WTC11 (cell line): Measurements from ENCODE around the gene NOTCH4. TPM values are rescaled to one million over a fixed set of nuclear protein-coding genes. Genes with fewer than 3 reads are reported as not detected.
A peak's percentile ranks its signal among the peaks of the same experiment; 100 is the strongest.
"Not testable (repeated sequence)": the region's sequence is repeated elsewhere in the genome, so short reads cannot be mapped to it uniquely, and the experiment has no call there.

ENCODE experiments used
- ATAC-seq: fragments of 200-7000 bp; cut with Tn5 transposase; 2 replicates; pipeline ENCODE4 v1.10.0; 2021; ENCODE audit warnings: mild to moderate bottlenecking, moderate library complexity
- CTCF ChIA-PET: fragments of 300-600 bp; sonication (Branson Sonifier 250); formaldehyde crosslinking; loops from one replicate; lab custom pipeline; 2021; ENCODE audit warnings: antibody characterized with exemption; lab: Charles Lee
- POLR2A ChIA-PET: fragments of 350-600 bp; sonication (Branson Sonifier 250); formaldehyde crosslinking; loops from one replicate; lab custom pipeline; 2021; ENCODE audit warnings: antibody characterized with exemption; lab: Charles Lee
- DNase-seq: peaks from one replicate; pipeline ENCODE4 v3.0.0; 2021; ENCODE audit warnings: low spot score
- H3K27ac Mint-ChIP-seq: 2 replicates; pipeline ENCODE4 v1.8.0; 2021; ENCODE audit warnings: mixed read lengths
- H3K27me3 Mint-ChIP-seq: 2 replicates; pipeline ENCODE4 v1.8.0; 2021; ENCODE audit warnings: low read depth, mild to moderate bottlenecking, moderate library complexity, mixed read lengths
- H3K36me3 Mint-ChIP-seq: 2 replicates; pipeline ENCODE4 v1.8.0; 2021; ENCODE audit warnings: mixed read lengths
- H3K4me1 Mint-ChIP-seq: 2 replicates; pipeline ENCODE4 v1.8.0; 2022; ENCODE audit warnings: mixed read lengths
- H3K4me3 Mint-ChIP-seq: 2 replicates; pipeline ENCODE4 v1.8.0; 2021; ENCODE audit warnings: mild to moderate bottlenecking, moderate library complexity, mixed read lengths
- H3K9me3 Mint-ChIP-seq: 2 replicates; pipeline ENCODE4 v1.8.0; 2021; ENCODE audit warnings: mixed read lengths
- CREM ChIP-seq: sonication (generic); formaldehyde crosslinking; IDR thresholded peaks from 2 replicates; pipeline ENCODE4 v1.8.1; 2022; ENCODE audit warnings: mild to moderate bottlenecking, missing genetic modification reagents, moderate library complexity
- ETV6 ChIP-seq: sonication (generic); formaldehyde crosslinking; IDR thresholded peaks from 2 replicates; pipeline ENCODE4 v1.8.1; 2022; ENCODE audit warnings: mild to moderate bottlenecking, missing genetic modification reagents
- JAZF1 ChIP-seq: fragments of 250-450 bp; sonication (Bioruptor Pico); IDR thresholded peaks from 2 replicates; pipeline ENCODE4 v1.9.0; 2021; ENCODE audit warnings: moderate library complexity, mild to moderate bottlenecking, inconsistent platforms
- PREB ChIP-seq: sonication (generic); formaldehyde crosslinking; IDR thresholded peaks from 2 replicates; pipeline ENCODE4 v1.8.1; 2022; ENCODE audit warnings: mild to moderate bottlenecking, missing genetic modification reagents, moderate library complexity, borderline replicate concordance
- TEAD4 ChIP-seq: sonication (generic); formaldehyde crosslinking; IDR thresholded peaks from 2 replicates; pipeline ENCODE4 v1.8.0; 2022; ENCODE audit warnings: mild to moderate bottlenecking, missing genetic modification reagents
- ZNF121 ChIP-seq: sonication (generic); formaldehyde crosslinking; IDR thresholded peaks from 2 replicates; pipeline ENCODE4 v1.8.0; 2023; ENCODE audit warnings: missing genetic modification reagents
- ZNF532 ChIP-seq: fragments of 250-450 bp; sonication (Bioruptor Pico); IDR thresholded peaks from 2 replicates; pipeline ENCODE4 v1.9.0; 2021; ENCODE audit warnings: mild to moderate bottlenecking, borderline replicate concordance
- ZNF671 ChIP-seq: fragments of 250-450 bp; sonication (Bioruptor Pico); IDR thresholded peaks from 2 replicates; pipeline ENCODE4 v1.8.0; 2021; ENCODE audit warnings: mild to moderate bottlenecking
- total RNA-seq: library from RNA; stranded (reverse); gene quantifications from 3 replicates; pipeline ENCODE4 v1.2.3, GENCODE V29; 2021
- TF ChIP-seq, protein P1 (sequence below): sonication (generic); formaldehyde crosslinking; IDR thresholded peaks from 2 replicates; pipeline ENCODE4 v1.8.1; 2023; ENCODE audit warnings: mild to moderate bottlenecking, moderate library complexity, missing genetic modification reagents
- TF ChIP-seq, protein P2 (sequence below): sonication (generic); formaldehyde crosslinking; IDR thresholded peaks from 2 replicates; pipeline ENCODE4 v1.8.0; 2023; ENCODE audit warnings: missing genetic modification reagents

The NOTCH4 gene
- total RNA-seq, 1 experiment from 2014 or later, result 2.6 TPM

DNA sequence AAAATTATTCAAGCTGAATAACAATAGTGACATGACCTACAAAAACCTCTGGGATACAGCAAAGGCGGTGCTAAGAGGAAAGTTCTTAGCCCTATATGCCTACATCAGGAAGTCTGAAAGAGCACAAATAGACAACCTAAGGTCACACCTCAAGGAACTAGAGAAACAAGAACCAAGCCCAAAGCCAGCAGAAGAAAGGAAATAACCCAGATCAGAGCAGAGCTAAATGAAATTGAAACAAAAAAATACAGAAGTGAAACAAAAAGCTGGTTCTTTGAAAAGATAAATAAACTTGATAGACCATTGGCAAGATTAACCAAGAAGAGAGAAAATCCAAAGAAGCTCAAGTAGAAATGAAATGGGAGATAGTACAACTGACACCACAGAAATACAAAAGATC lies 47.6 kb upstream of the NOTCH4 start:
- TF ChIP-seq, protein P1, sequence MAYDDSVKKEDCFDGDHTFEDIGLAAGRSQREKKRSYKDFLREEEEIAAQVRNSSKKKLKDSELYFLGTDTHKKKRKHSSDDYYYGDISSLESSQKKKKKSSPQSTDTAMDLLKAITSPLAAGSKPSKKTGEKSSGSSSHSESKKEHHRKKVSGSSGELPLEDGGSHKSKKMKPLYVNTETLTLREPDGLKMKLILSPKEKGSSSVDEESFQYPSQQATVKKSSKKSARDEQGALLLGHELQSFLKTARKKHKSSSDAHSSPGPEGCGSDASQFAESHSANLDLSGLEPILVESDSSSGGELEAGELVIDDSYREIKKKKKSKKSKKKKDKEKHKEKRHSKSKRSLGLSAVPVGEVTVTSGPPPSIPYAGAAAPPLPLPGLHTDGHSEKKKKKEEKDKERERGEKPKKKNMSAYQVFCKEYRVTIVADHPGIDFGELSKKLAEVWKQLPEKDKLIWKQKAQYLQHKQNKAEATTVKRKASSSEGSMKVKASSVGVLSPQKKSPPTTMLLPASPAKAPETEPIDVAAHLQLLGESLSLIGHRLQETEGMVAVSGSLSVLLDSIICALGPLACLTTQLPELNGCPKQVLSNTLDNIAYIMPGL (CRISPR knock-in tag), result no peak
- TF ChIP-seq ZNF121 (CRISPR knock-in tag) (no peak), TEAD4 (no peak)
- peaks cover 22% of the 10 kb centered on the region for H3K36me3 Mint-ChIP-seq
- no peak for ATAC-seq

DNA sequence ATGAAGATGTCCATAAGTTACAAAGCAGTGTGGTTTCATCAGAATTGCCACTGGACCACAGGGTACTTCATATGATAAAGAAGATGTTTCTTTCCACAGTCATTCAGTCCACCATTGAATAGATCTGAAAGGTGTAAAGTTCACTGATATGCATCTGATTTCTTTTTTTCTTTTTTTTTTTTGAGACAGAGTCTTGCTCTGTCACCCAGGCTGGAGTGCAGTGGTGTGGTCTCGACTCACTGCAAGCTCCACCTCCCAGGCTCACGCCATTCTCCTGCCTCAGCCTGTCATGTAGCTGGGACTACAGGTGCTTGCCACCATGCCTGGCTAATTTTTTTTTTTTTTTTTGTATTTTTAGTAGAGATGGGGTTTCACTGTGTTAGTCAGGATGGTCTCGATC lies 44.6 kb upstream of the NOTCH4 start:
- H3K27ac Mint-ChIP-seq, DNase-seq, POLR2A ChIA-PET, CTCF ChIA-PET, H3K4me1 Mint-ChIP-seq, ATAC-seq, H3K27me3 Mint-ChIP-seq, H3K4me3 Mint-ChIP-seq: not testable (repeated sequence)
- peaks cover 31% of the 10 kb centered on the region for H3K36me3 Mint-ChIP-seq
- H3K9me3 Mint-ChIP-seq, result peaks cover 35% of the 10 kb centered on the region

More for the DNA sequence above, 47.6 kb upstream of the NOTCH4 start:
- Mint-ChIP-seq H3K4me1 (peaks cover 12% of the 10 kb centered on the region), H3K27ac (no peak overlapping the region), H3K4me3 (no peak overlapping the region), H3K9me3 (peaks cover 39% of the 10 kb centered on the region), H3K27me3 (no peaks in the 10 kb centered on the region; the same call in 1 of the 2 replicates)
- CTCF ChIA-PET, result interaction anchor here (1.2 kb wide), 1 partner anchor 16 kb away, joined by 3 read pairs; no protein-coding TSS in a partner anchor
- DNase-seq, result no peak
- POLR2A ChIA-PET, result no interaction called here

DNA sequence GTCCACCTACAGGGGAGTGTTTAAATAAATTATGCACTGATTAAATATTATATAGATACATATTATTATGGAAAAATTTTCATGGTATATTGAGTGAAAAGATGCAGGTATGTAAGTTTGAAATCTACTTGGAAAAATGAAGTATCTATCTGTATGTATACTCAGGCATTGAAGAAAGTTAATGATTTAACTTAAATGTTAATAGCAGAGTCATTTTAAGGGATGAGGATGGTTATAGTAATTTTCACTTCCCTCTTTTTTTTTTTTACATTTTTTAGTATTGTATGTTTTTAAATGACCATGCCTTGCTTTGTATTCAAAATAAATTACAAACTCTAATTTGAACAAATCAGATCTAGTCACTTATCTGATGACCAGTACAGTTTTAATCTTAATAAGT lies 43.2 kb upstream of the NOTCH4 start:
- no peak for ATAC-seq
- no peak overlapping the region for H3K27ac Mint-ChIP-seq
- H3K4me3 Mint-ChIP-seq, result no peak overlapping the region
- DNase-seq, result no peak
- peaks cover 25% of the 10 kb centered on the region for H3K9me3 Mint-ChIP-seq
- POLR2A ChIA-PET, result no interaction called here
- H3K27me3 Mint-ChIP-seq, result no peaks in the 10 kb centered on the region; the same call in 1 of the 2 replicates
- H3K36me3 Mint-ChIP-seq, result peaks cover 26% of the 10 kb centered on the region
- no peaks in the 10 kb centered on the region for H3K4me1 Mint-ChIP-seq
- CTCF ChIA-PET, result no interaction called here
- TF ChIP-seq, protein P2, sequence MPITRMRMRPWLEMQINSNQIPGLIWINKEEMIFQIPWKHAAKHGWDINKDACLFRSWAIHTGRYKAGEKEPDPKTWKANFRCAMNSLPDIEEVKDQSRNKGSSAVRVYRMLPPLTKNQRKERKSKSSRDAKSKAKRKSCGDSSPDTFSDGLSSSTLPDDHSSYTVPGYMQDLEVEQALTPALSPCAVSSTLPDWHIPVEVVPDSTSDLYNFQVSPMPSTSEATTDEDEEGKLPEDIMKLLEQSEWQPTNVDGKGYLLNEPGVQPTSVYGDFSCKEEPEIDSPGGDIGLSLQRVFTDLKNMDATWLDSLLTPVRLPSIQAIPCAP (CRISPR knock-in tag), result no peak
- TF ChIP-seq CREM (CRISPR knock-in tag), result no peak

- H3K27me3 Mint-ChIP-seq, DNase-seq, H3K27ac Mint-ChIP-seq, POLR2A ChIA-PET, CTCF ChIA-PET, H3K4me3 Mint-ChIP-seq, ATAC-seq: not testable (repeated sequence)
- H3K9me3 Mint-ChIP-seq, result peaks cover 15% of the 10 kb centered on the region
- H3K36me3 Mint-ChIP-seq, result peaks cover 13% of the 10 kb centered on the region
- H3K4me1 Mint-ChIP-seq, result peaks cover 17% of the 10 kb centered on the region
Observed at GRCh38 chr6:32257262-32257661, 33.4 kb upstream of the NOTCH4 start.

GRCh38 chr6:32255199-32256153 lies 31.6 kb upstream of the NOTCH4 start:
- peak; percentile 94 for ATAC-seq
- CTCF ChIA-PET, result interaction anchor here (0.6 to 2.6 kb wide), 9 partner anchors 10 to 583 kb away, joined by 3 to 24 read pairs (median 4); partner anchors contain the start of gene TAP2
- TF ChIP-seq ZNF532 (peak; percentile 67; the same call in 1 of the 2 replicates), ETV6 (CRISPR knock-in tag) (peak; percentile 30; the same call in 1 of the 2 replicates), ZNF671 (CRISPR knock-in tag) (no peak), PREB (CRISPR knock-in tag) (no peak), JAZF1 (CRISPR knock-in tag) (no peak)
- TF ChIP-seq, protein P1 (CRISPR knock-in tag), result peak; percentile 58; the same call in 1 of the 2 replicates

More at GRCh38 chr6:32255199-32256153, 31.6 kb upstream of the NOTCH4 start:
- POLR2A ChIA-PET, result interaction anchor here (1.8 kb wide), 1 partner anchor 60 kb away, joined by 5 read pairs; no protein-coding TSS in a partner anchor
- Mint-ChIP-seq H3K4me1 (peaks cover 18% of the 10 kb centered on the region), H3K9me3 (peaks cover 11% of the 10 kb centered on the region; the same call in 1 of the 2 replicates), H3K27ac (peak overlapping the region; percentile 97), H3K27me3 (peaks cover 5% of the 10 kb centered on the region; the same call in 1 of the 2 replicates), H3K36me3 (peaks cover 11% of the 10 kb centered on the region; the same call in 1 of the 2 replicates), H3K4me3 (peak overlapping the region; percentile 66)
- DNase-seq, result peak; percentile 75
